Calu3 (cell line): ENCODE data around the gene NTRK1. TPM values are rescaled to one million over a fixed set of nuclear protein-coding genes. Genes with fewer than 3 reads are reported as not detected.

Experiments
- BruUV-seq: library from RNA; stranded (reverse); fragments of 400-500 nt; replicated peaks from 2 replicates; lab custom pipeline; 2021; lab: Mats Ljungman, UMichigan
- CTCF ChIA-PET: fragments of 300-600 bp; sonication (Branson Sonifier 250); formaldehyde crosslinking; loops from one replicate; lab custom pipeline; 2022; ENCODE audit warnings: antibody characterized with exemption; lab: Charles Lee
- DNase-seq: peaks from one replicate; pipeline ENCODE4 v3.0.0; 2022
- H3K27ac Mint-ChIP-seq: one replicate; pipeline ENCODE4 v1.8.0; 2022; ENCODE audit warnings: mixed read lengths; ENCODE audit not compliant: unreplicated experiment
- H3K27me3 Mint-ChIP-seq: one replicate; pipeline ENCODE4 v1.8.0; 2022; ENCODE audit warnings: mixed read lengths; ENCODE audit not compliant: unreplicated experiment
- H3K36me3 Mint-ChIP-seq: one replicate; pipeline ENCODE4 v1.8.0; 2022; ENCODE audit warnings: mild to moderate bottlenecking, moderate library complexity, mixed read lengths; ENCODE audit not compliant: insufficient read depth, unreplicated experiment
- H3K4me1 Mint-ChIP-seq: one replicate; pipeline ENCODE4 v1.8.0; 2022; ENCODE audit warnings: mild to moderate bottlenecking, low read depth, mixed read lengths; ENCODE audit not compliant: unreplicated experiment
- H3K4me3 Mint-ChIP-seq: one replicate; pipeline ENCODE4 v1.8.0; 2022; ENCODE audit warnings: mild to moderate bottlenecking, low read depth, moderate library complexity, mixed read lengths; ENCODE audit not compliant: unreplicated experiment
- H3K9me3 Mint-ChIP-seq: one replicate; pipeline ENCODE4 v1.8.0; 2022; ENCODE audit warnings: low read depth, mixed read lengths; ENCODE audit not compliant: unreplicated experiment
- CTCF ChIP-seq: fragments of 200-600 bp; IDR thresholded peaks from one replicate; pipeline ENCODE4 v1.8.0; 2022; ENCODE audit warnings: antibody characterized with exemption; ENCODE audit not compliant: unreplicated experiment
- intact Hi-C: fragments of 100-400 bp; cut with micrococcal nuclease; formaldehyde crosslinking; loops from one replicate; pipeline ENCODE4 v1.10.0; 2022; ENCODE audit not compliant: unreplicated experiment
- total RNA-seq: library from RNA; stranded (reverse); gene quantifications from 2 replicates; pipeline ENCODE4 v1.2.3, GENCODE V29; 2022

The NTRK1 gene
- total RNA-seq, 1 experiment from 2014 or later: not detected

DNA sequence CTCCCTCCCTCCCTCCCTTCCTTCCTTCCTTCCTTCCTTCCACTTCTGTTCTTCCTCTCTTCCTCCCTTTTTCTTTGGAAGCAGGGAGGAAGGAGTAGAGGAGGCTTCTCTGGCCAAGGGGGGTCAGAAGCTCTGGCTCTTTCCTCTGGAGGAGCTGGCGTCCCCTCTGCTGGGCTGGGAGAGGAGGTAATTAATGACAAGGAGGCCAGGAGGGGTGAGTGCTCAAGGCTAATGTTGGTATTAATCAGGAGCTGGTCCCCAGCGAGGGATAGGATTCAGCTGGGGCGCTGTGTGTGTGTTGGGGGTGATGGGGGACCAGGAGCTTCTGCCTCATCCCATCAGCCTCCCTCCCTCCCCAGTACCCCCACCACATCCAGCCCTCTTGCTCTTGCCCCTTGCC lies 26.7 kb downstream of the NTRK1 start:
- peaks cover 96% of the 10 kb centered on the region for H3K27me3 Mint-ChIP-seq
- H3K4me3 Mint-ChIP-seq: no peak overlapping the region
- H3K36me3 Mint-ChIP-seq: no peaks in the 10 kb centered on the region
- no peaks in the 10 kb centered on the region for H3K9me3 Mint-ChIP-seq
- no peak overlapping the region for H3K27ac Mint-ChIP-seq
- intact Hi-C loops: no loop called here
- CTCF ChIA-PET: interaction anchor here (0.6 to 1.5 kb wide), 6 partner anchors 14 to 1887 kb away, joined by 3 to 10 read pairs (median 4); no protein-coding TSS in a partner anchor
- DNase-seq: no peak
- no peaks in the 10 kb centered on the region for H3K4me1 Mint-ChIP-seq
- TF ChIP-seq CTCF: no peak
- no TSS peak for BruUV-seq

GRCh38 chr1:156887734-156888133 lies 27.1 kb downstream of the NTRK1 start:
- intact Hi-C loops: no loop called here
- H3K4me1 Mint-ChIP-seq: no peaks in the 10 kb centered on the region
- peaks cover 92% of the 10 kb centered on the region for H3K27me3 Mint-ChIP-seq
- no peak overlapping the region for H3K4me3 Mint-ChIP-seq
- H3K36me3 Mint-ChIP-seq: no peaks in the 10 kb centered on the region
- no peaks in the 10 kb centered on the region for H3K9me3 Mint-ChIP-seq
- CTCF ChIA-PET: interaction anchor here (0.6 to 1.5 kb wide), 6 partner anchors 40 to 1888 kb away, joined by 3 to 10 read pairs (median 4); no protein-coding TSS in a partner anchor
- no peak for DNase-seq
- no peak for TF ChIP-seq CTCF
- BruUV-seq: no TSS peak
- no peak overlapping the region for H3K27ac Mint-ChIP-seq

DNA sequence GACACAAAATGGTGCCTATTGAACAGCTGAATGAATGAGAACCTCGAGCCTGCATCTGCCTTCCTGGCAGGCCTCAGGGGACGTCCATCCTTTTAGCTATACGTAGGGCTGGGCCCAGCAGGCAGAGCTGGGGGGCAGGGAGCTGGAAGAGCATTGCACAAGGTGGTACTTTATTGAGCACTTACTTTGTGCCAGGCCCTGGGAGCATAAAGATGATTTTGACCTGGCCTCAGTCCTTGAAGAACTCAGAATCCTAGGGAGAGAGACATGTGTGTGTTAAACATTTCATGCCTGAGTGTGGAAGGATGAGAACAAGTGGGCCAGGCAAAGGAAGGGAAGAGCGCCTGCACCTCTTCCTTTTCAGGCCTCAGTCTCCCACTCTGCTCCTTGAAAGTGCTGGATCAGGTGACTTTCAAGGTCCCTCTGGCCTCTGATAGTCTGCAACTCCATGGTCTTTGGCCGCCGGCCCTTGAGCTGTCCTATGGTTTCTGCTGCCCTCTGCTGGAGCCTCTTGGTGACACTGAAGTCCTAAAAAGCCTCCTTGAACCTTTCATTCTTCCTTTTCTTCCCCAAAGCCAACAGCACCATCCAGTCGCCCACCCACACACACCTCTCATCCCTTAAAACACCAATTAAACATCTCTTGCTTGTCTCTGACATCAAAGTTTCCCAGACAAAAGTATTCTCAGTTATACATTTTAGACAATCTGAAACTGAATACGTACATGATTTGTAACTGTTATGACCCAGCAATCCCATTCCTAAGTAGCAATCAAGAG lies 29.3 kb downstream of the NTRK1 start:
- peak; percentile 93 for TF ChIP-seq CTCF
- H3K4me3 Mint-ChIP-seq: no peak overlapping the region
- no peak overlapping the region for H3K27ac Mint-ChIP-seq
- no TSS peak for BruUV-seq
- CTCF ChIA-PET: interaction anchor here (0.7 to 3.4 kb wide), 11 partner anchors 9 to 200 kb away, joined by 3 to 25 read pairs (median 5); partner anchors contain the start of gene NTRK1
- H3K4me1 Mint-ChIP-seq: no peaks in the 10 kb centered on the region
- peak; percentile 87 for DNase-seq
- H3K9me3 Mint-ChIP-seq: no peaks in the 10 kb centered on the region
- H3K27me3 Mint-ChIP-seq: peaks cover 69% of the 10 kb centered on the region
- intact Hi-C loops: loop anchor here (1.0 to 10.0 kb wide), 5 partner anchors 51 to 265 kb away; no protein-coding TSS in a partner anchor
- H3K36me3 Mint-ChIP-seq: no peaks in the 10 kb centered on the region

DNA sequence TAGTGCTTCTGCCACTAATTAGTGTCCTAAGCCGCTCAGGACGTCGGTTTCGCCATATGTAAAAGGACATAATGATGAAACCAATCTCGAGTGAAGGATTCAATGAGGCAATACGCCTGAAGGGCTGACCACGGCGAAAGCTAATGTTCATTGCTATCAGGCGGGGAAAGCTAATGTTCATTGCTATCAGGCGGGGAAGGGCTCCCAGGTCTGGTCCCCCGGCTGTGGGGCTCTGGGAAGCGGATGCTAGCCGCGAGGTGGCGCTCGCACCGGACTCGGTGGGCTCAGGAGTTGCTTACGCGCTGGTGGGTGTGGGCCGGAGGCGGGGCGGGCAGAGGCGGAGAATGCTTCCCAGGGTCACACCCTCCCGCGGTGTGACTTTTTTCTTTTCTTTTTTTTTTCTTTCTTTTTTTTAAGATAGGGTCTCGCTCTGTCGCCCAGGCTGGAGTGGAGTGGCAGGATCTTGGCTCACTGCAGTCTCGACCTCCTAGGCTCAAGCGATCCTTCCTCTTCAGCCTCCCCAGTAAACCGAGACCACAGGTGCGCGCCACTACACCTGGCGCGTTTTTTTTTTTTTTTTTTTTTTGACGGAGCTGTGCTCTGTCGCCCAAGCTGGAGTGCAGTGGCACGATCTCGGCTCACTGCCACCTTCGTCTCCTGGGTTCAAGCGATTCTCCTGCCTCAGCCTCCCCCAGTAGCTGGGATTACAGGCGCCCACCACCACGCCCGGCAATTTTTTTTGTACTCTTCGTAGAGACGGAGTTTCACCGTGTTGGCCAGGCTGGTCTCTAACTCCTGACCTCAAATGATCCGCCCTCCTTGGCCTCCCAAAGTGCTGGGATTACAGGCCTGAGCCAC lies 31.8 kb downstream of the NTRK1 start:
- Mint-ChIP-seq H3K27ac (no peak overlapping the region), H3K27me3 (peaks cover 58% of the 10 kb centered on the region), H3K9me3 (no peaks in the 10 kb centered on the region), H3K4me3 (peak overlapping the region; percentile 33), H3K36me3 (no peaks in the 10 kb centered on the region), H3K4me1 (peaks cover 14% of the 10 kb centered on the region)
- intact Hi-C loops: loop anchor here (1.0 to 10.0 kb wide), 2 partner anchors 36 to 268 kb away; no protein-coding TSS in a partner anchor
- CTCF ChIA-PET: interaction anchor here (0.6 to 3.4 kb wide), 11 partner anchors 8 to 265 kb away, joined by 3 to 19 read pairs (median 4); partner anchors contain the start of gene METTL25B
- BruUV-seq: no TSS peak
- DNase-seq: peak; percentile 96
- peak; percentile 71 for TF ChIP-seq CTCF
